ENCODE measurements around the gene SLC38A2. TPM values are rescaled to one million over a fixed set of nuclear protein-coding genes. Genes with fewer than 3 reads are reported as not detected.
A peak's percentile ranks its signal among the peaks of the same experiment; 100 is the strongest.

SLC38A2 gene
- total and polyA plus RNA-seq, 2 of the 4 experiments (the other 2 are of a cell fraction) = 313 to 881 TPM

GRCh38 chr12:46409974-46410373, 37.4 kb upstream of the SLC38A2 start:
- H4K91ac ChIP-seq (ENCODE audit: insufficient read depth, low read depth, low read length) = no peak overlapping the region
- H2BK120ac ChIP-seq (ENCODE audit: low read depth, low read length) = no peak overlapping the region
- no peak overlapping the region for H3K4me3 ChIP-seq (ENCODE audit: insufficient read depth, low read depth, low read length)
- no peak overlapping the region for H2BK15ac ChIP-seq (ENCODE audit: low read depth, low read length)
- no peaks in the 10 kb centered on the region for H3K9me1 ChIP-seq (ENCODE audit: insufficient read depth, low read length)
- no peak overlapping the region for H3K14ac ChIP-seq (replicated peaks; ENCODE audit: low read depth, low read length)
- dilution Hi-C loops (cut with HindIII; ENCODE audit: low sequenced_read_pairs, unreplicated experiment) = no loop called here
- no peak overlapping the region for H3K18ac ChIP-seq (ENCODE audit: low read depth, low read length)
- no peak overlapping the region for H2BK20ac ChIP-seq (ENCODE audit: low read depth, low read length)
- no TSS peak for BruUV-seq (replicated peaks)
- no peak overlapping the region for H3K56ac ChIP-seq (ENCODE audit: extremely low read depth, insufficient read depth, low read length)
- TF ChIP-seq, protein P1, sequence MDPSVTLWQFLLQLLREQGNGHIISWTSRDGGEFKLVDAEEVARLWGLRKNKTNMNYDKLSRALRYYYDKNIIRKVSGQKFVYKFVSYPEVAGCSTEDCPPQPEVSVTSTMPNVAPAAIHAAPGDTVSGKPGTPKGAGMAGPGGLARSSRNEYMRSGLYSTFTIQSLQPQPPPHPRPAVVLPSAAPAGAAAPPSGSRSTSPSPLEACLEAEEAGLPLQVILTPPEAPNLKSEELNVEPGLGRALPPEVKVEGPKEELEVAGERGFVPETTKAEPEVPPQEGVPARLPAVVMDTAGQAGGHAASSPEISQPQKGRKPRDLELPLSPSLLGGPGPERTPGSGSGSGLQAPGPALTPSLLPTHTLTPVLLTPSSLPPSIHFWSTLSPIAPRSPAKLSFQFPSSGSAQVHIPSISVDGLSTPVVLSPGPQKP (IDR thresholded peaks at IDR 0.05; ENCODE audit: borderline replicate concordance, low read depth, low read length) = no peak
- peak; percentile 42; the same call in 1 of the 2 replicates for TF ChIP-seq MAFK (IDR thresholded peaks at IDR 0.05; ENCODE audit: low read depth, low read length)
- TF ChIP-seq MAZ (IDR thresholded peaks at IDR 0.05; ENCODE audit: borderline replicate concordance, low read depth, low read length) = no peak
- H3K27me3 ChIP-seq (ENCODE audit: control insufficient read depth, insufficient read depth, low read length) = no peaks in the 10 kb centered on the region
- DNase-seq (no peak), ATAC-seq (ENCODE audit: low read depth) (no peak)
- peaks cover 9% of the 10 kb centered on the region for H3K4me1 ChIP-seq (ENCODE audit: control insufficient read depth, insufficient read depth, low read length)
- H2AFZ ChIP-seq (replicated peaks; ENCODE audit: low read length, poor library complexity) = no peak overlapping the region
- H3K4me2 ChIP-seq (ENCODE audit: low read depth, low read length) = no peak overlapping the region
- H3K79me1 ChIP-seq (ENCODE audit: low read depth in 1 of 2, low read length in 2 of 2) = peaks cover 4 to 6% of the 10 kb centered on the region in 2 experiments; a peak in 3 of 4 replicates
- H3K4ac ChIP-seq (ENCODE audit: low read depth, low read length) = no peak overlapping the region
- in situ Hi-C loops (cut with MboI; ENCODE audit: low sequenced_read_pairs) = no loop called here
- no peaks in the 10 kb centered on the region for H4K20me1 ChIP-seq (ENCODE audit: insufficient read depth, low read length)
- POLR2A ChIA-PET (ENCODE audit: unreplicated experiment) = no interaction called here
- no peak overlapping the region for H2AK9ac ChIP-seq (replicated peaks; ENCODE audit: low read depth, low read length, poor library complexity)
- no peak overlapping the region for H2BK5ac ChIP-seq (ENCODE audit: low read depth, low read length, poor library complexity, severe bottlenecking)
- no peaks in the 10 kb centered on the region for H3K9me3 ChIP-seq (ENCODE audit: control insufficient read depth, insufficient read depth, low read length)
- H3K36me3 ChIP-seq (ENCODE audit: control insufficient read depth, insufficient read depth, low read length) = no peaks in the 10 kb centered on the region
- CTCF ChIA-PET = no interaction called here
- no peak overlapping the region for H3K23ac ChIP-seq (ENCODE audit: low read depth, low read length)
- no CpG with 5 or more reads among the region's 1 CpG for WGBS, 2 experiments (ENCODE audit: extremely low coverage in 2 of 2, insufficient read length in 1 of 2)
- H2AK5ac ChIP-seq (ENCODE audit: low read depth, low read length) = no peak overlapping the region
- H4K8ac ChIP-seq (ENCODE audit: low read depth in 2 of 2, low read length in 2 of 2) = no peak overlapping the region
- no peak overlapping the region for H3K27ac ChIP-seq (ENCODE audit: insufficient read depth, low read length)
- no peak overlapping the region for H3K9ac ChIP-seq (ENCODE audit: low read depth, low read length)
- H4K5ac ChIP-seq (ENCODE audit: low read depth, low read length) = no peak overlapping the region
- intact Hi-C loops (cut with micrococcal nuclease) = no loop called here

All from IMR-90 (cell line).